AG09319 (cell line): ENCODE data around the gene NKTR.

ENCODE experiments used
- DNase-seq: peaks from one replicate; pipeline ENCODE4 v3.0.0-alpha.2; 2010; ENCODE audit warnings: low read depth; ENCODE audit errors: extremely low read depth
- CTCF ChIP-seq: IDR thresholded peaks from 2 replicates; pipeline ENCODE4 v1.5.1; 2011; ENCODE audit warnings: low read depth, mild to moderate bottlenecking, inconsistent platforms, low read length, moderate library complexity

Gene NKTR

GRCh38 chr3:42600958-42601675 lies 631 bp downstream of the NKTR start:
- no peak for DNase-seq

GRCh38 chr3:42601896-42602581 lies 1.6 kb downstream of the NKTR start:
- TF ChIP-seq CTCF: peak; percentile 9
- DNase-seq: no peak

More at GRCh38 chr3:42600958-42601675, 631 bp downstream of the NKTR start:
- no peak; the same call in 1 of the 2 replicates for TF ChIP-seq CTCF

- no peak for DNase-seq
- no peak for TF ChIP-seq CTCF
Observed at GRCh38 chr3:42602961-42603360, 2.5 kb downstream of the NKTR start.

GRCh38 chr3:42605546-42606173 lies 5.2 kb downstream of the NKTR start:
- TF ChIP-seq CTCF: no peak
- no peak for DNase-seq

GRCh38 chr3:42608581-42608980 lies 8.1 kb downstream of the NKTR start:
- DNase-seq: no peak
- no peak for TF ChIP-seq CTCF

- DNase-seq: no peak
- no peak for TF ChIP-seq CTCF
Observed at GRCh38 chr3:42610976-42611375, 10.5 kb downstream of the NKTR start.

- no peak for DNase-seq
- TF ChIP-seq CTCF: no peak
Observed at GRCh38 chr3:42612217-42612616, 11.7 kb downstream of the NKTR start.
